ENCODE data around the gene C1QTNF1. TPM values are rescaled to one million over a fixed set of nuclear protein-coding genes. Genes with fewer than 3 reads are reported as not detected.

The C1QTNF1 gene
- total and polyA plus RNA-seq, 9 of the 15 experiments (the other 6 are each of a cell fraction or from before 2014, with no cell fraction given): 0.09 TPM; not detected in 8

DNA sequence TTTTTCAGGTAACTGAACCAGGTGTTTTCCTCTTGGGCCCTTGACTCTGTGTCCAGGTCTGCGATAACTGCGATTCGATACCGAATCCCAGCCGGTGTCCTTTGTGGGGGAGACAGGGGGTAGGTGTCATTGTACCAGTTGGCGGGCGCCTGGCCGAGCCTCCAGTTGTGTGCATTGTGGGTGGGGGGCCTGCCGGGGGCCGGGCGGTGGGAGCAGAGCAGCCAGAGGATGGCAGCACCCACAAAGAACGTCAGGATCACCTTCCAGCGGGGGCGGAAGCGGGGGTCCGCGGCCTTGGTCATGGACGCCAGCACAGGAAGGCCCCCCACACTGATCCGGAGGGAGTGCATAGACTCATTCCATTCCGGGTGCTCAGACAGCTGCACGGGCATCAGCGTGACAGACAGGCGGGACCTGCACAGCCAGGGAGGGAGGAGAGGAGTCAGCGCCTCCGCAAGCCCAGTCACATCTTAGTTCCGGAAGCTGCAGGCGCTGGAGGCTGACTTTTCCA, 26.7 kb upstream of the C1QTNF1 start:
- Histone ChIP-seq H3K27me3 (ENCODE audit: control insufficient read depth in 2 of 2, insufficient read depth in 2 of 2, low read length in 2 of 2) (no peaks in the 10 kb centered on the region), H3K79me2 (ENCODE audit: control insufficient read depth, insufficient read depth, low read length) (peaks cover 14% of the 10 kb centered on the region), H3K9ac (ENCODE audit: insufficient read depth in 1 of 2, low read depth in 2 of 2, low read length in 2 of 2) (no peak overlapping the region), H3K27ac (ENCODE audit: extremely low read depth, low read depth, low read length) (no peak overlapping the region), H2AFZ (ENCODE audit: low read depth, low read length) (no peak overlapping the region), H3K9me1 (ENCODE audit: control insufficient read depth, insufficient read depth, low read length) (peaks cover 3% of the 10 kb centered on the region), H3K36me3 (ENCODE audit: control insufficient read depth, insufficient read depth, low read length) (peaks cover 77% of the 10 kb centered on the region; the same call in 2 of the 3 replicates), H3K4me2 (ENCODE audit: insufficient read depth, low read length) (no peak overlapping the region), H3K4me1 (replicated peaks in 1 of 2; ENCODE audit: control insufficient read depth in 2 of 2, insufficient read depth in 2 of 2, low read length in 2 of 2) (peaks cover 4 to 17% of the 10 kb centered on the region in 2 experiments; a peak in 4 of 5 replicates), H3K4me3 (no peak overlapping the region), H3K9me3 (replicated peaks; ENCODE audit: control insufficient read depth, insufficient read depth, low read depth, low read length) (no peaks in the 10 kb centered on the region), H4K20me1 (replicated peaks; ENCODE audit: control insufficient read depth, insufficient read depth, low read length) (peaks cover 9% of the 10 kb centered on the region; the same call in 1 of the 2 replicates)
- ChIA-PET POLR2A (interaction anchor here (0.6 kb wide), 2 partner anchors 43 to 126 kb away, joined by 3 to 4 read pairs; no protein-coding TSS in a partner anchor), CTCF (ENCODE audit: low intra/inter-chr PET ratio) (no interaction called here)
- no peak for TF ChIP-seq FOS (IDR thresholded peaks at IDR 0.05; ENCODE audit: extremely low read depth, insufficient read length)
- 0 out of 2 replicates have a peak, but pooled peaks have one; percentile 23 for TF ChIP-seq RBFOX2 (IDR thresholded peaks at IDR 0.05; ENCODE audit: low read depth, low read length)
- 93% methylated on average over 16 of the region's 27 CpGs for WGBS (ENCODE audit: insufficient coverage, low coverage, missing lambda C conversion rate)
- FAIRE-seq: no peak
- no TSS peak for BruUV-seq (replicated peaks)
- in situ Hi-C loops (cut with MboI): no loop called here
- DNase-seq (ENCODE audit: extremely low read depth in 1 of 4, low spot score in 3 of 4): no peak
- intact Hi-C loops (cut with micrococcal nuclease): no loop called here
- ATAC-seq: no peak

DNA sequence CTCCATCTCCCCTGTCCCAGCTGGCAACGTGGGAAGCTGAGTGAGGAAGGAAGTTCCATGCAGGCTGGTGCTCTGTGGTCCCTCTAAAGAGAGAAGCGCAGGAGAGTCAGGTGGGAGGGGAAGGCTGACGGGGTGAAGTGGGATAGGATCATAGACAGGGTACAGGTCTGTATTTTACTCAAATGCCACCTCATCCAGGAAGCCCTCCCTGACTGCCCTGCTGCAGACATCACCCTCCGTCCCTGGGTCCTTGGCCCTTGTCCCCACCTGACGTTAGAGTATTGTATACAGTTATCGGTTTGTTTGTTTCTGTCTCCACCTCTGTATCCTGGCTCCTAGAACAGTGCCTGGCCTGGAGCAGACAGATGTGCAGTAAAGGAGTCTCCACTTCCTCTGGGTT, 26.1 kb upstream of the C1QTNF1 start:
- H3K27me3 ChIP-seq (ENCODE audit: control insufficient read depth in 2 of 2, insufficient read depth in 2 of 2, low read length in 2 of 2): no peaks in the 10 kb centered on the region
- H3K36me3 ChIP-seq (ENCODE audit: control insufficient read depth, insufficient read depth, low read length): peaks cover 76% of the 10 kb centered on the region; the same call in 2 of the 3 replicates
- no peak overlapping the region for H3K4me2 ChIP-seq (ENCODE audit: insufficient read depth, low read length)
- ATAC-seq: no peak
- no peak for TF ChIP-seq MAX (CRISPR knock-in tag; IDR thresholded peaks at IDR 0.05)
- peak; percentile 96 for TF ChIP-seq ZFP36 (IDR thresholded peaks at IDR 0.05; ENCODE audit: low read depth, low read length, partially characterized antibody)
- TF ChIP-seq RCOR1 (IDR thresholded peaks at IDR 0.05; ENCODE audit: borderline replicate concordance in 1 of 2, low read depth in 2 of 2, low read length in 2 of 2): 0 out of 4 replicates have a peak, but pooled peaks of 1 of the 2 experiments have one; percentile 14
- no peak for TF ChIP-seq PCBP2 (IDR thresholded peaks at IDR 0.05; ENCODE audit: low read depth, low read length, poor library complexity, severe bottlenecking)
- no peak for TF ChIP-seq CAMTA2 (CRISPR knock-in tag; conservative IDR thresholded peaks at IDR 0.05)
- TF ChIP-seq GATAD2A (IDR thresholded peaks at IDR 0.05): no peak
- 0 out of 2 replicates have a peak, but pooled peaks have one; percentile 9 for TF ChIP-seq BCOR (IDR thresholded peaks at IDR 0.05)
- TF ChIP-seq KLF16 (IDR thresholded peaks at IDR 0.05): no peak
- peak; percentile 81 for TF ChIP-seq RBM25 (IDR thresholded peaks at IDR 0.05; ENCODE audit: low read depth, low read length, severe bottlenecking)
- TF ChIP-seq ZNF436 (CRISPR knock-in tag; IDR thresholded peaks at IDR 0.05): peak; percentile 38; the same call in 1 of the 2 replicates
- 0 out of 2 replicates have a peak, but pooled peaks have one; percentile 6 for TF ChIP-seq RBFOX2 (IDR thresholded peaks at IDR 0.05; ENCODE audit: low read depth, low read length)
- BruUV-seq (replicated peaks): no TSS peak
- no peak for DNase-seq (ENCODE audit: extremely low read depth in 1 of 4, low spot score in 3 of 4)
- 92% methylated on average over 4 of the region's 6 CpGs for WGBS (ENCODE audit: insufficient coverage, low coverage, missing lambda C conversion rate)
- intact Hi-C loops (cut with micrococcal nuclease): no loop called here
- FAIRE-seq: no peak
- H3K4me1 ChIP-seq (replicated peaks in 1 of 2; ENCODE audit: control insufficient read depth in 2 of 2, insufficient read depth in 2 of 2, low read length in 2 of 2): peaks cover 2 to 11% of the 10 kb centered on the region in 2 experiments; a peak in 4 of 5 replicates
- no peak overlapping the region for H2AFZ ChIP-seq (ENCODE audit: low read depth, low read length)
- CTCF ChIA-PET (ENCODE audit: low intra/inter-chr PET ratio): no interaction called here
- no peak overlapping the region for H3K27ac ChIP-seq (ENCODE audit: extremely low read depth, low read depth, low read length)
- H4K20me1 ChIP-seq (replicated peaks; ENCODE audit: control insufficient read depth, insufficient read depth, low read length): peaks cover 12% of the 10 kb centered on the region; the same call in 1 of the 2 replicates
- H3K79me2 ChIP-seq (ENCODE audit: control insufficient read depth, insufficient read depth, low read length): peaks cover 20% of the 10 kb centered on the region
- H3K9ac ChIP-seq (ENCODE audit: insufficient read depth in 1 of 2, low read depth in 2 of 2, low read length in 2 of 2): no peak overlapping the region
- H3K9me1 ChIP-seq (ENCODE audit: control insufficient read depth, insufficient read depth, low read length): peaks cover 3% of the 10 kb centered on the region
- in situ Hi-C loops (cut with MboI): no loop called here
- no peaks in the 10 kb centered on the region for H3K9me3 ChIP-seq (replicated peaks; ENCODE audit: control insufficient read depth, insufficient read depth, low read depth, low read length)
- H3K4me3 ChIP-seq: no peak overlapping the region
- POLR2A ChIA-PET: interaction anchor here (0.6 to 1.1 kb wide), 3 partner anchors 44 to 682 kb away, joined by 3 to 4 read pairs (median 4); no protein-coding TSS in a partner anchor

All from K562 (cell line).